NK-92 treated with Interleukin-12 subunit alpha and Interleukin-12 subunit beta, amount 100 ng/mL, for 24 hours (cell line): Measurements from ENCODE around the gene CDH23.

Experiments used
- DNase-seq: peaks from one replicate; lab custom pipeline; 2025; lab: John Stamatoyannopoulos, UW

Gene CDH23

DNA sequence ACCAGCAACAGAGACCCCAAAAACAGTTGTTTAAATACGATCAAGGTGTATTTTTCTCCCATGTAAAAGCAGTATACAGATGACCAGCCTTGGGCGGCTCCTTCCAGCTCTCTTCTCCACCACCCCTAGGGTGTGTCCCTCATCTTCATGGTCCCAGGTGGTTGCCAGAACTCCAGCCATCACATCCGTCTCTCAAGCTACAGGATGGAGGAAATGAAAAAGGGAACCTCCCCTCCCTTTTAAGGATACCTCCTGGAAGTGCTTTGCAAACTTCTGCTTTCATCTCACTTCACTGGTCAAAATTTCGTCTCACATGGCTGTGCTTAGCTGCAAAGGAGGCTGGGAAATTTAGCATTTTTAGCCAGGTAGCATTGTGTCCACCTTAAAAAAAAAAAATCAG is 263.6 kb downstream of the CDH23 start:
- no peak for DNase-seq

- no peak for DNase-seq
These were observed 264.4 kb downstream of the CDH23 start for GRCh38 chr10:71661060-71661622.

DNA sequence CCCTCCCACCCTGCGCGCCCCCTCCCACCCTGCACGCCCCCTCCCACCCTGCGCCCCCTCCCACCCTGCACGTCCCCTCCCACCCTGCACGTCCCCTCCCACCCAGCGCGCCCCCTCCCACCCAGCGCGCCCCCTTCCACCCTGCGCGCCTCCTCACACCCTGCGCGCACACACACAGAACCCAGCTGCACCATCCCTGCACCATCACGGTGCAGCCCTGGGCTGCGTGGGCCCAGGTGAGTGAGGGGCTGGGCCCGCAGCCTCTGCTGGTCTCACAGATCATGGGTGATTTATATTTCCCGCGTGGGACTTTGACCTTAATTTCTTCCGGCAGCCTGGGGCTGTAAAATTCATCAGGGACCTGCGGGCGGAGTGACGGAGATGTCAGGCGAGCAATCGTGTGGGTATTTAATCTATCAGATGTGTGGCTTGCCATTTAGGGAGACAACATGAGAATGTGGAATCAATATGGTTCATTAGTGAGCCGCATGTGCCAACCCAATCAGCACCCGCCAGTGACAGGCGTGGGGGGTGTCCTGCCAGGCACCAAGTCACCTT is 265.1 kb downstream of the CDH23 start:
- no peak for DNase-seq

DNA sequence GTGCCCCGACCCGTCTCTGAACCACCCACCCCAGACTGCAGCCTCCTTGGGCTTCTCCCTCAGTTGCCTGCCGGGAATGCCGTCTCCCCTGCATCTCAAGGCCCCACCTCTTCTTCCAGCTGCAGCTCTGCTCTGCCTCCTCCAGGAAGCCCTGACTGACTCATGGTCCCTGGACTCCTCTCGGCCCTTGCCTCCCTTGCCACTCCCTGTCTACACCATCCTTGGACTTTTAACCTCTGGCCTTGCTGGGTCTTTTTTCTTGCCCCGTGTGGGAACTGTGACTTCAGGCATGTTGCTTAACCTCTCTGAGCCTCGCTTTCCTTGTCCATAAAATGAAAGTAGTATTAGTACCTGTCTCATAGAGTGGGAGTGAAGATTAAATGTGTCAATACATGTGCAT is 266.6 kb downstream of the CDH23 start:
- DNase-seq = no peak

- no peak for DNase-seq
These were observed 267.9 kb downstream of the CDH23 start for GRCh38 chr10:71664585-71664984.

- no peak for DNase-seq
These were observed 268.7 kb downstream of the CDH23 start for GRCh38 chr10:71665456-71665855.

GRCh38 chr10:71666639-71667386 is 270.1 kb downstream of the CDH23 start:
- no peak for DNase-seq

- DNase-seq = no peak
These were observed 270.6 kb downstream of the CDH23 start for GRCh38 chr10:71667387-71667752.

- no peak for DNase-seq
These were observed 275.6 kb downstream of the CDH23 start for GRCh38 chr10:71671994-71672946.

DNA sequence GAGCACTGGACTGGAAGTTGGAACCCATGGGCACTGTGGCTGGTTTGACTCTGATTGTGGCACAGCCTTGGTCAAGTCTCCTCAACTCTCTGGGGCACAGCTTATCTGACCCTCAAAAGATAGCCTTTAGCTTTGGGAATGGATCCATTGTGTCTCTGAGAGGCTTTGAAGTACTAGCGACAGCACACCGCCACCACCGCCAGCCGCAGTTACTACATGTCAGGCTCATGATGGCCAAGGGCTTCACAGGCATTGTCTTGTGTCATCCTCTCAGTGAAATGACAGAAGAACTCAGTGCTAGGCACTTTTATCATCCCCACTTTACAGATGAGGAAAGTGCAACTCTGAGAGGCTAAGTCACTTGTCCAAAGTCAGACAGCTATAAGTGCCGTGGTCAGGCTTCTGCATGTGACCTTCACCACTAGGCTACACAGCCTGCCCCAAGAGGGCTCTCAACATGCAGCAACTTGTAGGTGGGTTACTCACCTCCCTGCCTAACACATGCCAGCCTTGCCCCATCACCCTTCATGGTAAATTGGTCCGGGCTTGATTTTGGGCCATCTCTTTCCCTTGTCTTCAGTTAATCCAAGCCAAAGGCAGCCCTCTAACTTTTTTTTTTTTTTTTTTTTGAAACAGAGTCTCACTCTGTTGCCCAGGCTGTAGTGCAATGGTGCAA is 278.7 kb downstream of the CDH23 start:
- no peak for DNase-seq

- DNase-seq = no peak
These were observed 280.5 kb downstream of the CDH23 start for GRCh38 chr10:71677261-71677660.

GRCh38 chr10:71678057-71678805 is 281.5 kb downstream of the CDH23 start:
- DNase-seq = no peak

- no peak for DNase-seq
These were observed 282.7 kb downstream of the CDH23 start for GRCh38 chr10:71679425-71679824.

DNA sequence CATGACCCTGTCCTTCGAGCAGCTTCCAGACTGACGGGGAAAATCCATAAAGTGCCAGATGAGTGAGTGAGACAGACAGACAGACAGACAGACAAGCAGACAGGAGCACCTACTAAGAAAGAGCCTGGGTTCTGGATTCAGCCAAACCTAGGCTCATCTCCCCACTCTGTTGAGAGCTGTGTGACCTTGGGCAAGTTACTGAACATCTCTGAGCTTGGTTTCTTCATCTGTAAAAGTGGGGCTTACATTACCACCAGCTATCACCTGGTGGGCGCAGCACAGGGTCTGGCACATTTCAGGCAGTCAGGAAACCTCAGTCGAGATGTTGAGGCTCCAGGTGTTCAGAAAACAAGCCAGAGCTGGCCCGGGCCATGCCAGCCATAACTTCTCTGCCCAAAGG is 285.3 kb downstream of the CDH23 start:
- no peak for DNase-seq

DNA sequence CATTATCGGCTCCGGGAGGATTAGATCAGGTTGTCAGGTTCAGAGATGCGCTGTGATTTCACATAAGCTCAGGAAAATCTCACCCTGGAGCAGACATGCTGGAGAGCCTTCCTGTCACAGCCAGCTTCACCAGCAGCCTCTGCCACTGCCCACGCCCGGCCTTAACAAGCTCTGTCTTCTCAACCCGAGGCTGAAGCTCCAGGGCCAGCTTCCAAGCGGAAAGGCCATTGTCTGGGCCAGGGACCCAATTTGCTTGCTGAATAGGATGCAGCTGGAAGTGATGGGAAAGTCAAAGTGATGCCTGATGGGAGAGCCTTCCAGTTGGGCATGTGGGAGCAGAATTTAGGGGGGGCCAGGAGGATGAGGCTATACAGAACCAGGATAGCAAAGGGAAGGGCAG is 286.6 kb downstream of the CDH23 start:
- no peak for DNase-seq

DNA sequence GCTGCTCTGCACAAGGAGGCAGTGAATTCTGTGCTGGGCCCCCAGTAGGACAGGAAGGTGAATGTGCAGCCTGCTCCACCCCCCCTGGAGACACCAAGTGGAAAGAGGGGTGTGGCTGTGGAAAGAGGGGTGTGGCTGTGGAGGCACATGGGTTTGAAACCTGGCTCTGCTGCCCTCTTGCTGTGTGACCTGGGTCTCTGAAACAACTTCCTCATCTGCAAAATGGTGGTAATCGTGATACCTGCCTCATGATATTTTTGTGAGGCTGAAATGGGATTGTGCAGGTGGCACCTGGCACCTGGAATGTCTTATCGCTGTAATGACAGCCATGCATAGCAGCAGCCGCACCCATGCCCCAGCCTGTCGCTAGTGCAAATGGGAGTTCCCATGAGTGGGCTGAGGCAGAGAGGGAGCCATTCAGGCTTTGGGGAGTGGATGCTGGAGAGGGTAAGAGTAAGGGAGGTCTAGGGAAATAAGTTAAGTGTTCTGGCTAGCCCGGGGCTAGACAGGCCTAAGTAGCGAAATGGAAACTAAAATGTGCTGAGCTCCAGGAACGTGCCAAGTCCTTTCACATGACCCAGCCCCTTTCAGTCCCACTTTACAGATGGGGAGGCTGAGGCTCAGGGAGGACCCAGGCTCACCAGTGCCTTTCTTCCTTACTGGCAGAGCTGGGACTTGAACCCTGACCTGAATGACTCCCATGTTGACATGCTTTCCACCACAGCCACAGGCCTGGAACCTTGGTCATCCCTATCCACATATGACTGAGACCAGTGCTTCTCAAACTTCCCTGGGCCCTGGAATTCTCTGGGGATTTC is 287.8 kb downstream of the CDH23 start:
- DNase-seq = peak; percentile 38

DNA sequence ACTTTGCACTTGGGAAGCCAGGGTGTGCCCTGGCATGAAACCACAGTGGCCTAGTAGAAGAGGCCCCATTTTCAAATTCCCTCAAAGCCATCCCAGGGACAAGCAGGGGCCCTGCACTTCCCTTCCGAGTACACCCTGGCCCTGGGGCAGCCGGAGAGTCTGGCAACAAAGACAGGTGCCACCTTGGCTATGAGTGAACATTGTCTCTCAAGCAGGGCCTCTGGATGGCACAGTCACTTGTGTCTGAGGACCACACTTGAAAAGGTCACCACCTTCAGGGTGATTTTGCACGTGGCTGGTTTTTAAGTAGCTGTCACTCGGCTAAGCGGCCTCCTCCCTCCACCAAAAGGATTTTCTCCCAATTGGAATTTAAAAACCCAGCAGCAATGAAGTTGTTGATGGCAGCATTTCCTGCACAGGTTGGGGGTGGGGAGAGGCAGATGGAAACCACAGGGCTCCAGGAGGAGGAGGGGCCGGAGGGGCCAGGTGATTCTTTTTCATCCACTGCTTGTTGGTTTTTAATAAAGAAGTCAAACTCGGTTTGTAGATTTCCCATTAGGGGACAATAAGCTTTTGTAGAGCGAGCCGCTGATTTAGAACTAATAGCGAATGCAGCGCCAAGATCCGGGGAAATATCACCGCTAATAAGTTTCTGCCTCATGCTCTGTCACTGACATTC is 289.0 kb downstream of the CDH23 start:
- DNase-seq = no peak

DNA sequence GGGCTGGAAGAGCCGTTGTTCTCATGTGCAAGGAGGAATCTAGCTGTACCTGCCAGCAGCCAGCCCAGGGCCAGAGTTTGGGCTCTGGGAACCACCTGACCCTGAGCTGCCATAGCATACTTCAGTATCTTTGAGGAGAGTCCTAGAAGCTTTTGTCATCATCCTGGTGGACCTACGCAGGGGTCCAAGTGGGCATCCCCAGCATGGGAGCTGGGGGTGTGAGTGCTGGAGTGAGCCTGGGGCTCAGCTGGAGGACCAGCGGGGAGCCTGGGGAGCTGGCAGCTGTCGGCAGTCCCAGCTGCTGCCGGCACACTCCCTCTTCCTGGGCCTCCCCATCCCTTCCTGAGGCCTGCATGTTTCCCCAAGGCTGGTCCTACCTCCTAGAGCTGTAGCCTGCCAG is 290.4 kb downstream of the CDH23 start:
- DNase-seq = no peak

DNA sequence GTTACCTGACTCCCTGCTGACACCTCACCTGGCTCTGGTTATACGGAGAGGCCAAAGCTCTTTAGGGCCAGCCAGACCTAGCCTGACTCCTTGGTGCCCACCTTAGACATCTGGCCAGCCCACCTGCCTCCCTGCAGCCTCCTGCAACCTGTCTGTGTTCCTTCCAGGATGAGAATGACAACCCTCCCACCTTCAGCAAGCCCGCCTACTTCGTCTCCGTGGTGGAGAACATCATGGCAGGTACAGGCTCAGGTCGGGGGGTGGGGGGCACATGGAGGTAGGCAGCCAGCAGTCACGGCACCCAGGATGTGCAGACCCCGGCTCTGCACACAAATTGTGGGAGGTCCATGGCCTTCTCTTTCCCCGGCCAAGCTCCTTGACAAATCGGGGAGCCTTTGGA is 290.8 kb downstream of the CDH23 start:
- DNase-seq = no peak

DNA sequence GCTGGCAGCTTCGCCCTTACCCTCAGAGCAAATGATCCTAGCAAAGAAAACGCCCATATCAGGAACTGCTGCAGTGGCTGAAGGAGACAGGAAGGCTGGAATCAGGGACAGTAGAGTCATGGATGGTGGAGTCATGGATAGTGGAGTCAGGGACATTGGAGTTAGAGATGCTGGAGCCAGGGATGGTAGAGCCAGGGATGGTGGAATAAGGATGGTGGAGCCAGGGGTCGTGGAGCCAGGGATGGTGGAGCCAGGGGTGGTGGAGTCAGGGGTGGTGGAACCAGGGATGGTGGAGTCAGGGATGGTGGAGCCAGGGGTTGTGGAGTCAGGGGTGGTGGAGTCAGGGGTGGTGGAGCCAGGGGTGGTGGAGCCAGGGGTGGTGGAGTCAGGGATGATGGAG is 291.5 kb downstream of the CDH23 start:
- no peak for DNase-seq
